Liver (tissue), 9 donors: Measurements from ENCODE around the gene OGFR. TPM values are rescaled to one million over a fixed set of nuclear protein-coding genes. Genes with fewer than 3 reads are reported as not detected.

Experiments
- DNase-seq: peaks from one replicate; pipeline ENCODE4 v3.0.0-alpha.2; 2017; ENCODE audit warnings: low spot score
- H3K27ac ChIP-seq, 2 donors: one replicate each; pipeline ENCODE4 v1.7.0; 2013; ENCODE audit warnings: inconsistent platforms in 2 of 2, low read length in 2 of 2, control low read depth in 1 of 2, low read depth in 1 of 2, mild to moderate bottlenecking in 1 of 2
- H3K27me3 ChIP-seq, 4 donors: one replicate each; pipeline versions ENCODE4 v1.6.1 to v1.7.0; 2013; ENCODE audit warnings: low read length in 3 of 4, inconsistent platforms in 1 of 4, mild to moderate bottlenecking in 1 of 4, moderate library complexity in 1 of 4; ENCODE audit not compliant: control insufficient read depth in 4 of 4, insufficient read depth in 4 of 4
- H3K36me3 ChIP-seq, 4 donors: one replicate each; pipeline versions ENCODE4 v1.6.1 to v1.7.0; 2013; ENCODE audit warnings: low read length in 3 of 4, mild to moderate bottlenecking in 3 of 4, low read depth in 1 of 4, moderate library complexity in 1 of 4; ENCODE audit not compliant: control insufficient read depth in 4 of 4, insufficient read depth in 3 of 4
- H3K4me1 ChIP-seq, 4 donors: one replicate each; pipeline versions ENCODE4 v1.6.1 to v1.7.0; 2013; ENCODE audit warnings: low read length in 3 of 4, mild to moderate bottlenecking in 3 of 4, moderate library complexity in 1 of 4; ENCODE audit not compliant: control insufficient read depth in 4 of 4, insufficient read depth in 4 of 4
- H3K4me3 ChIP-seq, 3 donors: one replicate each; pipeline versions ENCODE4 v1.6.1 to v1.7.0; 2013; ENCODE audit warnings: low read length in 3 of 3, control low read depth in 1 of 3, low read depth in 1 of 3, mild to moderate bottlenecking in 1 of 3
- H3K9ac ChIP-seq, 2 donors: one replicate each; pipeline ENCODE4 v1.7.0; 2013; ENCODE audit warnings: low read length in 2 of 2, mild to moderate bottlenecking in 2 of 2, moderate library complexity in 2 of 2, control low read depth in 1 of 2, low read depth in 1 of 2
- H3K9me3 ChIP-seq, 4 donors: one replicate each; pipeline versions ENCODE4 v1.6.1 to v1.7.0; 2013; ENCODE audit warnings: low read length in 3 of 4; ENCODE audit not compliant: control insufficient read depth in 4 of 4
- EGR1 ChIP-seq, 2 donors: IDR thresholded peaks; 2 replicates each; pipeline ENCODE4 v1.6.1; 2016 to 2018; ENCODE audit warnings: antibody characterized with exemption in 2 of 2, low read depth in 2 of 2
- FOXA1 ChIP-seq: IDR thresholded peaks from 2 replicates; pipeline ENCODE4 v1.6.1; 2016; ENCODE audit warnings: antibody characterized with exemption
- FOXA2 ChIP-seq: IDR thresholded peaks from 2 replicates; pipeline ENCODE4 v1.6.1; 2016; ENCODE audit warnings: antibody characterized with exemption
- GABPA ChIP-seq, 2 donors: IDR thresholded peaks in 1 of 2; conservative IDR thresholded peaks in 1 of 2; 2 replicates each; pipeline ENCODE4 v1.6.1; 2016; ENCODE audit warnings: antibody characterized with exemption in 2 of 2, mild to moderate bottlenecking in 1 of 2, moderate library complexity in 1 of 2
- HNF4A ChIP-seq, 2 donors: conservative IDR thresholded peaks; 2 replicates each; pipeline ENCODE4 v1.6.1; 2016; ENCODE audit warnings: antibody characterized with exemption in 2 of 2, mild to moderate bottlenecking in 2 of 2
- HNF4G ChIP-seq: IDR thresholded peaks from 2 replicates; pipeline ENCODE4 v1.6.1; 2016; ENCODE audit warnings: antibody characterized with exemption
- JUND ChIP-seq, 2 donors: IDR thresholded peaks; 2 replicates each; pipeline ENCODE4 v1.6.1; 2016; ENCODE audit warnings: antibody characterized with exemption in 2 of 2
- NR2F2 ChIP-seq: IDR thresholded peaks from 2 replicates; pipeline ENCODE4 v1.6.1; 2016; ENCODE audit warnings: antibody characterized with exemption
- RAD21 ChIP-seq, 2 donors: IDR thresholded peaks; 2 replicates each; pipeline ENCODE4 v1.6.1; 2016; ENCODE audit warnings: antibody characterized with exemption in 2 of 2, mild to moderate bottlenecking in 2 of 2
- REST ChIP-seq: IDR thresholded peaks from 2 replicates; pipeline ENCODE4 v1.6.1; 2016; ENCODE audit warnings: antibody characterized with exemption, mild to moderate bottlenecking
- RXRA ChIP-seq, 2 donors: IDR thresholded peaks; 2 replicates each; pipeline ENCODE4 v1.6.1; 2017 to 2018; ENCODE audit warnings: antibody characterized with exemption in 2 of 2, mild to moderate bottlenecking in 1 of 2
- TAF1 ChIP-seq: conservative IDR thresholded peaks from 2 replicates; pipeline ENCODE4 v1.6.1; 2016; ENCODE audit warnings: antibody characterized with exemption, mild to moderate bottlenecking
- YY1 ChIP-seq: IDR thresholded peaks from 2 replicates; pipeline ENCODE4 v1.6.1; 2016; ENCODE audit warnings: antibody characterized with exemption, mild to moderate bottlenecking
- WGBS: extraction: QIAGEN DNeasy Blood & Tissue Kit; methylation state at CpG from one replicate; pipeline ENCODE4 v1.1.7; 2013; 5-methylcytosine and 5-hydroxymethylcytosine counted together
- polyA plus RNA-seq, 2 donors: library from polyadenylated mRNA; stranded (reverse) in 1 of 2; unstranded in 1 of 2; fragments of 200-250 nt in 1 of 2; fragments of >200 nt in 1 of 2; fragmentation: Nextera tagmentation in 1 of 2; extraction: Ambion mirVana in 1 of 2; gene quantifications; one replicate each; pipeline versions ENCODE4 v1.2.1 to v1.2.3, GENCODE V29; 2013 to 2015
- total RNA-seq, 2 donors: library from RNA; depleted of rRNA; stranded (reverse); fragments of >200 nt; gene quantifications; one replicate each; pipeline ENCODE4 v1.2.3, GENCODE V29; 2014
- TF ChIP-seq, protein P1 (sequence below): IDR thresholded peaks from 2 replicates; pipeline ENCODE4 v1.6.1; 2016; ENCODE audit warnings: antibody characterized with exemption
- TF ChIP-seq, protein P2 (sequence below): IDR thresholded peaks from 2 replicates; pipeline ENCODE4 v1.6.1; 2016; ENCODE audit warnings: antibody characterized with exemption
- TF ChIP-seq, protein P3 (sequence below): fragments of 150-350 bp; IDR thresholded peaks from 2 replicates; pipeline ENCODE4 v1.5.1; 2017; ENCODE audit warnings: improper control_type of control experiment, low read depth, low read length; ENCODE audit not compliant: missing input control
- donor health status: healthy.
- donor health status: healthy.
- donor health status: healthy.
- donor health status: healthy.
- donor health status: healthy.

Gene OGFR
- total and polyA plus RNA-seq, 4 donors, result 5.9 to 59.4 (median 29.4) TPM

GRCh38 chr20:62770916-62771315 is 33.7 kb upstream of the OGFR start:
- no peak for DNase-seq
- H3K27ac ChIP-seq, result no peak overlapping the region
- H3K27me3 ChIP-seq, result no peaks in the 10 kb centered on the region
- TF ChIP-seq, protein P1, sequence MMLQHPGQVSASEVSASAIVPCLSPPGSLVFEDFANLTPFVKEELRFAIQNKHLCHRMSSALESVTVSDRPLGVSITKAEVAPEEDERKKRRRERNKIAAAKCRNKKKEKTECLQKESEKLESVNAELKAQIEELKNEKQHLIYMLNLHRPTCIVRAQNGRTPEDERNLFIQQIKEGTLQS, result no peak
- WGBS, result 87% methylated on average over 14 of the region's 14 CpGs
- H3K4me1 ChIP-seq, result peaks cover 32 to 67% (median 48%) of the 10 kb centered on the region in 4 donors
- no peaks in the 10 kb centered on the region for H3K36me3 ChIP-seq
- no peaks in the 10 kb centered on the region for H3K9me3 ChIP-seq
- no peak overlapping the region for H3K4me3 ChIP-seq
- H3K9ac ChIP-seq, result no peak overlapping the region

DNA sequence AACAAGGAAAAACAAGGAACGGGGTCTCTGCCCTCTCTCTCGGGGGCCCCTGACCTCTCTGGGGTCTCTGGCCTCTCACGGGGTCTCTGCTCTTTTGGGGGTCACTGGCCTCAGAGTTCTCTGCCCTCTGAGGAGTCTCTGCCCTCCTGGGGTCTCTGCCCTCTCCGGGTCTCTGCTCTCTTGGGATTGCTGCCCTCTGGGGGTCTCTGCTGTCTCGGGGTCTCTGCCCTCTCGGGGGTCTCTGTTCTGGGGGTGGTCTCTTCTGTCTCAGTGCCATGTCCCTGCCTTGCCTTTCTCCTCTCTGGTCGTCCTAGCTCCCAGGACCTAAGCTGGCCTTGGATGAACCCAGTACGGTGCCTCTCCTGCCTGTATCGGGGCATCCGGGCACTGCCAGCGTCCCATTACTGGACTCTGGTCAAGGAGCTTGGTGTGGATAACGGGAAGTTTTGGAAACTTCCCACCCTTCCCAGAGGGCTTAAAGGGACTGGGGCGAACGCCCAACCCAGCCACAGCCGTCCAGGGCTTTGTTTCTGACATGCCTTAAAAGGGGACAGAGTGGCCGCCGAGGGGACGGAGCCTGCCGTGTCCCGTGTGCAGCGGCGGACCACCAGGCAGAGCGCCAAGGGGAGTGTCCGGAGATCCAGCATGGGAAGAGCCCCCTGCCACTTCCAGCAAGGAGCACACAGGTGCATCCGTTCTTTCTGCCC is 33.1 kb upstream of the OGFR start:
- TF ChIP-seq TAF1 (no peak), HNF4G (no peak), NR2F2 (no peak), RAD21 (IDR thresholded peaks at IDR 0.05) (no peak), YY1 (no peak), HNF4A (conservative IDR thresholded peaks at IDR 0.05) (no peak), FOXA1 (no peak), FOXA2 (no peak), JUND (IDR thresholded peaks at IDR 0.05) (no peak)
- no peak overlapping the region for H3K27ac ChIP-seq
- peaks cover 32 to 73% (median 49%) of the 10 kb centered on the region in 4 donors for H3K4me1 ChIP-seq
- peak overlapping the region in 1 of 3 donors; percentile 21 for H3K4me3 ChIP-seq
- no peak for DNase-seq
- no peak overlapping the region for H3K9ac ChIP-seq
- no peaks in the 10 kb centered on the region for H3K27me3 ChIP-seq
- H3K9me3 ChIP-seq, result no peaks in the 10 kb centered on the region
- no peaks in the 10 kb centered on the region for H3K36me3 ChIP-seq
- WGBS, result 75% methylated on average over 25 of the region's 25 CpGs

- TF ChIP-seq RXRA (IDR thresholded peaks at IDR 0.05) (peak in 1 of 2 donors; percentile 50), HNF4A (conservative IDR thresholded peaks at IDR 0.05) (peak in 1 of 2 donors; percentile 42), HNF4G (no peak), TAF1 (no peak), JUND (IDR thresholded peaks at IDR 0.05) (no peak)
- TF ChIP-seq, protein P2, sequence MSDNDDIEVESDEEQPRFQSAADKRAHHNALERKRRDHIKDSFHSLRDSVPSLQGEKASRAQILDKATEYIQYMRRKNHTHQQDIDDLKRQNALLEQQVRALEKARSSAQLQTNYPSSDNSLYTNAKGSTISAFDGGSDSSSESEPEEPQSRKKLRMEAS, result no peak
- Histone ChIP-seq H3K27me3 (no peaks in the 10 kb centered on the region), H3K4me1 (peaks cover 32 to 73% (median 49%) of the 10 kb centered on the region in 4 donors), H3K36me3 (no peaks in the 10 kb centered on the region), H3K4me3 (peak overlapping the region in 1 of 3 donors; percentile 21), H3K9me3 (no peaks in the 10 kb centered on the region), H3K9ac (no peak overlapping the region), H3K27ac (peak overlapping the region in 1 of 2 donors; percentile 83)
- DNase-seq, result no peak
- whole genome bisulfite sequencing, result 76% methylated on average over 23 of the region's 23 CpGs
Observed at GRCh38 chr20:62772103-62772611, 32.5 kb upstream of the OGFR start.

DNA sequence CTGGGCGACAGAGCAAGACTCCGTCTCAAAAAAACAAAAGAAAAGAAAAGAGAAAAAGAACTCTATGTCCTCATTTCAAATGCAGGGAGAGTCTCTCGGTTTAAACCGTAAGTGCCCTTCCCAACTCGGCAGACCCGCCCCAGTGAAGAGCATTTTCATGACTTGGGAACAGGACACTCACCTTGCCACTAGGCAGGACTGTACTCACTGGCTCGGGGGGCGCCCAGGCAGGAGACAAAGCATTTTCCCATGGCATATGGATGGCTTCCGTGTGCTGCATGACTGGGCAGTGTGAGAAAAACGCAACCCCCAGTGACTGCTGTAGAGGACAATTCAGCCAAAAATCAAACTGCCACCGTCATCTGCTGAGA is 32.0 kb upstream of the OGFR start:
- WGBS, result 68% methylated on average over 11 of the region's 11 CpGs
- peak overlapping the region; percentile 83 to 87 for H3K27ac ChIP-seq
- no peak for DNase-seq

More for the DNA sequence above, 32.0 kb upstream of the OGFR start:
- Histone ChIP-seq H3K4me3 (peak overlapping the region in 1 of 3 donors; percentile 21), H3K9ac (peak overlapping the region in 1 of 2 donors; percentile 23), H3K36me3 (no peaks in the 10 kb centered on the region), H3K4me1 (peaks cover 32 to 73% (median 49%) of the 10 kb centered on the region in 4 donors), H3K9me3 (no peaks in the 10 kb centered on the region), H3K27me3 (no peaks in the 10 kb centered on the region)
- no peak for TF ChIP-seq RAD21 (IDR thresholded peaks at IDR 0.05)
- no peak for TF ChIP-seq REST
- TF ChIP-seq, protein P1, result no peak
- TF ChIP-seq JUND (IDR thresholded peaks at IDR 0.05), result no peak
- no peak for TF ChIP-seq TAF1
- no peak for TF ChIP-seq EGR1 (IDR thresholded peaks at IDR 0.05; ENCODE audit: low read depth in 2 of 2)
- TF ChIP-seq GABPA (IDR thresholded peaks at IDR 0.05 in 1 of 2, conservative IDR thresholded peaks at IDR 0.05 in 1 of 2), result no peak
- TF ChIP-seq RXRA (IDR thresholded peaks at IDR 0.05), result no peak
- no peak for TF ChIP-seq YY1
- TF ChIP-seq, protein P3, sequence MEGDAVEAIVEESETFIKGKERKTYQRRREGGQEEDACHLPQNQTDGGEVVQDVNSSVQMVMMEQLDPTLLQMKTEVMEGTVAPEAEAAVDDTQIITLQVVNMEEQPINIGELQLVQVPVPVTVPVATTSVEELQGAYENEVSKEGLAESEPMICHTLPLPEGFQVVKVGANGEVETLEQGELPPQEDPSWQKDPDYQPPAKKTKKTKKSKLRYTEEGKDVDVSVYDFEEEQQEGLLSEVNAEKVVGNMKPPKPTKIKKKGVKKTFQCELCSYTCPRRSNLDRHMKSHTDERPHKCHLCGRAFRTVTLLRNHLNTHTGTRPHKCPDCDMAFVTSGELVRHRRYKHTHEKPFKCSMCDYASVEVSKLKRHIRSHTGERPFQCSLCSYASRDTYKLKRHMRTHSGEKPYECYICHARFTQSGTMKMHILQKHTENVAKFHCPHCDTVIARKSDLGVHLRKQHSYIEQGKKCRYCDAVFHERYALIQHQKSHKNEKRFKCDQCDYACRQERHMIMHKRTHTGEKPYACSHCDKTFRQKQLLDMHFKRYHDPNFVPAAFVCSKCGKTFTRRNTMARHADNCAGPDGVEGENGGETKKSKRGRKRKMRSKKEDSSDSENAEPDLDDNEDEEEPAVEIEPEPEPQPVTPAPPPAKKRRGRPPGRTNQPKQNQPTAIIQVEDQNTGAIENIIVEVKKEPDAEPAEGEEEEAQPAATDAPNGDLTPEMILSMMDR, result no peak
- no peak for TF ChIP-seq NR2F2
